GM21528 (cell line): ENCODE measurements around the gene SHLD2.
"Not testable (repeated sequence)": the region's sequence is repeated elsewhere in the genome, so short reads cannot be mapped to it uniquely, and the experiment has no call there.

Experiments used
- ATAC-seq: cut with Tn5 transposase; IDR thresholded peaks from one replicate; pipeline ENCODE4 v1.9.1; 2021; ENCODE audit warnings: mild to moderate bottlenecking, moderate library complexity; ENCODE audit not compliant: unreplicated experiment, low FRiP score

Gene SHLD2

GRCh38 chr10:87206922-87207321 lies 111.9 kb downstream of the SHLD2 start:
- not testable (repeated sequence) for ATAC-seq

- not testable (repeated sequence) for ATAC-seq
Measured at GRCh38 chr10:87210309-87210708, 115.3 kb downstream of the SHLD2 start.

GRCh38 chr10:87211848-87212247 lies 116.8 kb downstream of the SHLD2 start:
- ATAC-seq: not testable (repeated sequence)

- not testable (repeated sequence) for ATAC-seq
Measured at GRCh38 chr10:87213150-87213765, 118.3 kb downstream of the SHLD2 start.

- ATAC-seq: not testable (repeated sequence)
Measured at GRCh38 chr10:87213806-87214205, 118.8 kb downstream of the SHLD2 start.

- not testable (repeated sequence) for ATAC-seq
Measured at GRCh38 chr10:87216120-87216519, 121.1 kb downstream of the SHLD2 start.

GRCh38 chr10:87219370-87219769 lies 124.4 kb downstream of the SHLD2 start:
- not testable (repeated sequence) for ATAC-seq

- ATAC-seq: not testable (repeated sequence)
Measured at GRCh38 chr10:87222789-87223188, 127.8 kb downstream of the SHLD2 start.

GRCh38 chr10:87225148-87225547 lies 130.1 kb downstream of the SHLD2 start, which contains the start of gene NUTM2A:
TSS of gene NUTM2A (plus strand) at chr10:87225448. CDS start at chr10:87225831, 383 bp downstream.
- not testable (repeated sequence) for ATAC-seq

GRCh38 chr10:87228247-87228646 lies 133.2 kb downstream of the SHLD2 start:
- not testable (repeated sequence) for ATAC-seq

GRCh38 chr10:87229211-87229610 lies 134.2 kb downstream of the SHLD2 start:
- ATAC-seq: not testable (repeated sequence)

- ATAC-seq: not testable (repeated sequence)
Measured at GRCh38 chr10:87234854-87235253, 139.8 kb downstream of the SHLD2 start.

GRCh38 chr10:87237244-87237643 lies 142.2 kb downstream of the SHLD2 start:
- not testable (repeated sequence) for ATAC-seq

GRCh38 chr10:87239346-87239808 lies 144.4 kb downstream of the SHLD2 start:
- not testable (repeated sequence) for ATAC-seq
